Activated naive CD8-positive, alpha-beta T cell treated with anti-CD3 and anti-CD28 coated beads, Interleukin-2, amount 50 U/mL, for 24 hours (primary cell): ENCODE measurements around the gene TST.
A peak's percentile ranks its signal among the peaks of the same experiment; 100 is the strongest.

Experiments
- ATAC-seq: fragments of 150-1000 bp; cut with Tn5 transposase; one replicate; pipeline ENCODE4 v1.10.0; 2021
- DNase-seq: peaks from one replicate; pipeline ENCODE4 v3.0.0; 2021
- H3K27ac Mint-ChIP-seq: one replicate; pipeline ENCODE4 v1.8.0; 2021; ENCODE audit warnings: mild to moderate bottlenecking, mixed read lengths
- H3K27me3 Mint-ChIP-seq: one replicate; pipeline ENCODE4 v1.8.0; 2021; ENCODE audit warnings: mixed read lengths
- H3K36me3 Mint-ChIP-seq: one replicate; pipeline ENCODE4 v1.8.0; 2021; ENCODE audit warnings: low read depth, mixed read lengths
- H3K4me1 Mint-ChIP-seq: one replicate; pipeline ENCODE4 v1.8.0; 2021; ENCODE audit warnings: mixed read lengths
- H3K4me3 Mint-ChIP-seq: one replicate; pipeline ENCODE4 v1.8.0; 2021; ENCODE audit warnings: mild to moderate bottlenecking, moderate library complexity, mixed read lengths
- H3K9me3 Mint-ChIP-seq: one replicate; pipeline ENCODE4 v1.8.0; 2021; ENCODE audit warnings: mixed read lengths

Gene TST

GRCh38 chr22:37058917-37059701, 39.9 kb upstream of the TST start:
- Mint-ChIP-seq H3K4me1 (peaks cover 24% of the 10 kb centered on the region), H3K36me3 (peaks cover 5% of the 10 kb centered on the region), H3K27ac (no peak overlapping the region), H3K27me3 (no peaks in the 10 kb centered on the region), H3K9me3 (no peaks in the 10 kb centered on the region), H3K4me3 (no peak overlapping the region)
- ATAC-seq (no peak), DNase-seq (no peak)

DNA sequence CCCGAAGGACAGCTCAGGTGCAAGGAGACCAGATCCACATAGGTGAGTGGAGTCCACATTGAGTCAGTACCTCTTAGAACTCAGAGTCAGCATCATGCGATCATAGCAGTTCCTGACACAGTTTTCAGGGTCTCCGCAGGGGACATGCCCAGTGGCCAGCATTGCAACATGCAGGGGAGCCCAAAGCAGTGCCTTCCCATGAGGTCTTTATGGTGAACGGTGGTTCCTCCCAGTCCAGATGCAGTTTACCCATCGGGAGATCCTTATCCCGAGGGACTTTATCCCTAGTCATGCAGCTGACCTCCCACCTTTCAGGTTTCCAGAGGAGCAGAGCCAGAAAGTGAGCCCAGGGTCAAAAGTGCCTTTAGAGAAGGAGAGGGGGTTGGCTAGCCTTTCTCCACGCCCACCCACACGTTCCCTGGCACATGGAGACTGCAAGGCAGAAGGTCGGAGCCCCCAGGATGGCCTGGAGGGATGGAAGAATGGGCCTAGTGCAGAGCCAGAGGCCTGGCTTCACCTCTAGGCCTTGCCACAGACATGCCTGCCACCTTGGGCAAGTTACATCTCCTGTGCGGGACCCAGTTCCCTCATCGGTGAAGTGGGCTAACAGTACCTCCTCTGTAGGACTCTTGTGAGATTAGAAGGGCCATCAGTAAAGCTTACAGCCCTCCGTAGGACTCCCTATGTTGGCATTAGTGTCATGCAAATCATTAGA, 38.7 kb upstream of the TST start:
- peaks cover 24% of the 10 kb centered on the region for H3K4me1 Mint-ChIP-seq
- DNase-seq (no peak), ATAC-seq (no peak)
- no peaks in the 10 kb centered on the region for H3K9me3 Mint-ChIP-seq
- peaks cover 5% of the 10 kb centered on the region for H3K36me3 Mint-ChIP-seq
- H3K27ac Mint-ChIP-seq, result no peak overlapping the region
- H3K27me3 Mint-ChIP-seq, result no peaks in the 10 kb centered on the region
- no peak overlapping the region for H3K4me3 Mint-ChIP-seq

GRCh38 chr22:37057226-37057625, 38.0 kb upstream of the TST start:
- Mint-ChIP-seq H3K36me3 (peaks cover 5% of the 10 kb centered on the region), H3K4me3 (no peak overlapping the region), H3K4me1 (peaks cover 29% of the 10 kb centered on the region), H3K27ac (no peak overlapping the region), H3K9me3 (no peaks in the 10 kb centered on the region), H3K27me3 (no peaks in the 10 kb centered on the region)
- no peak for ATAC-seq
- DNase-seq, result no peak

GRCh38 chr22:37056246-37056645, 37.0 kb upstream of the TST start:
- Mint-ChIP-seq H3K4me3 (no peak overlapping the region), H3K4me1 (peaks cover 22% of the 10 kb centered on the region), H3K27me3 (no peaks in the 10 kb centered on the region), H3K9me3 (no peaks in the 10 kb centered on the region), H3K36me3 (peaks cover 5% of the 10 kb centered on the region), H3K27ac (no peak overlapping the region)
- ATAC-seq, result no peak
- DNase-seq, result no peak

GRCh38 chr22:37054600-37055365, 35.5 kb upstream of the TST start:
- ATAC-seq (no peak), DNase-seq (no peak)
- H3K27me3 Mint-ChIP-seq, result no peaks in the 10 kb centered on the region
- no peaks in the 10 kb centered on the region for H3K9me3 Mint-ChIP-seq
- peaks cover 9% of the 10 kb centered on the region for H3K4me1 Mint-ChIP-seq
- peaks cover 5% of the 10 kb centered on the region for H3K36me3 Mint-ChIP-seq
- no peak overlapping the region for H3K4me3 Mint-ChIP-seq
- no peak overlapping the region for H3K27ac Mint-ChIP-seq

GRCh38 chr22:37054056-37054395, 34.8 kb upstream of the TST start:
- no peak overlapping the region for H3K4me3 Mint-ChIP-seq
- H3K27ac Mint-ChIP-seq, result no peak overlapping the region
- no peaks in the 10 kb centered on the region for H3K27me3 Mint-ChIP-seq
- no peak for DNase-seq
- peaks cover 5% of the 10 kb centered on the region for H3K36me3 Mint-ChIP-seq
- no peaks in the 10 kb centered on the region for H3K9me3 Mint-ChIP-seq
- peaks cover 7% of the 10 kb centered on the region for H3K4me1 Mint-ChIP-seq
- no peak for ATAC-seq

- no peak overlapping the region for H3K4me3 Mint-ChIP-seq
- H3K4me1 Mint-ChIP-seq, result peaks cover 7% of the 10 kb centered on the region
- DNase-seq, result no peak
- H3K9me3 Mint-ChIP-seq, result no peaks in the 10 kb centered on the region
- ATAC-seq, result no peak
- H3K36me3 Mint-ChIP-seq, result peaks cover 5% of the 10 kb centered on the region
- no peak overlapping the region for H3K27ac Mint-ChIP-seq
- H3K27me3 Mint-ChIP-seq, result no peaks in the 10 kb centered on the region
Observed at GRCh38 chr22:37053310-37054055, 34.2 kb upstream of the TST start.

GRCh38 chr22:37052386-37053309, 33.4 kb upstream of the TST start:
- H3K27me3 Mint-ChIP-seq, result no peaks in the 10 kb centered on the region
- H3K9me3 Mint-ChIP-seq, result no peaks in the 10 kb centered on the region
- ATAC-seq, result no peak
- H3K4me3 Mint-ChIP-seq, result peak overlapping the region; percentile 78
- H3K36me3 Mint-ChIP-seq, result peaks cover 5% of the 10 kb centered on the region
- peak overlapping the region; percentile 68 for H3K27ac Mint-ChIP-seq
- peaks cover 7% of the 10 kb centered on the region for H3K4me1 Mint-ChIP-seq
- no peak for DNase-seq

GRCh38 chr22:37051391-37052385, 32.4 kb upstream of the TST start, which contains the start of gene KCTD17:
Gene KCTD17, plus strand, starts transcription at chr22:37051742. Its CDS starts 19 bp downstream, at chr22:37051761.
- H3K4me1 Mint-ChIP-seq, result peaks cover 7% of the 10 kb centered on the region
- ATAC-seq, result peak; percentile 97
- no peaks in the 10 kb centered on the region for H3K27me3 Mint-ChIP-seq
- no peaks in the 10 kb centered on the region for H3K36me3 Mint-ChIP-seq
- DNase-seq, result peak; percentile 82
- no peaks in the 10 kb centered on the region for H3K9me3 Mint-ChIP-seq
- H3K27ac Mint-ChIP-seq, result peak within 1 kb of the TSS; percentile 68
- H3K4me3 Mint-ChIP-seq, result peak within 1 kb of the TSS; percentile 78

- H3K27ac Mint-ChIP-seq, result no peak overlapping the region
- no peaks in the 10 kb centered on the region for H3K36me3 Mint-ChIP-seq
- no peaks in the 10 kb centered on the region for H3K9me3 Mint-ChIP-seq
- ATAC-seq, result no peak
- peaks cover 9% of the 10 kb centered on the region for H3K4me1 Mint-ChIP-seq
- H3K27me3 Mint-ChIP-seq, result no peaks in the 10 kb centered on the region
- H3K4me3 Mint-ChIP-seq, result peak overlapping the region; percentile 64
- DNase-seq, result no peak
Observed at GRCh38 chr22:37050913-37051312, 31.7 kb upstream of the TST start.

- Mint-ChIP-seq H3K36me3 (no peaks in the 10 kb centered on the region), H3K4me3 (no peak overlapping the region), H3K27ac (no peak overlapping the region), H3K9me3 (no peaks in the 10 kb centered on the region), H3K4me1 (peaks cover 24% of the 10 kb centered on the region), H3K27me3 (peaks cover 4% of the 10 kb centered on the region)
- DNase-seq (no peak), ATAC-seq (no peak)
Observed at GRCh38 chr22:37049224-37049623, 30.0 kb upstream of the TST start.

DNA sequence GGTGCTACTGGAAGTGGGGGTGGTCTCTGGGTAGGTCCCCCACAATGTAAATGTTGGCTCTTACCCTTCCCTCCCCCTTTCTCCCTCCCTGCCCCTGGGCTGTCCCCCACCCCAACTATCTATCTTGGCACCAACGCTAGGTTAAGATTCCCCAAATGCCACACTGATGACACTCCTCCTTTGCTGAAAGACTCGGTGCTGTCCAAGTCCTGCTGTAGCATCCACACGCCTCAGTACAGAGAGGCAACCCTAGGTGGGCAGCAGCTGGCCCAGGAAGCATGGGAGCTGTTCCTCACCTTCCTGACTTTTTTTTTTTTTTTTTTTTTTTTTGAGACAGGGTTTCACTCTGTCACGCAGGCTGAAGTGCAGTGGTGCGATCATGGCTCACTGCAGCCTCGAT, 28.9 kb upstream of the TST start:
- DNase-seq, result no peak
- peaks cover 4% of the 10 kb centered on the region for H3K27me3 Mint-ChIP-seq
- ATAC-seq, result no peak
- H3K27ac Mint-ChIP-seq, result no peak overlapping the region
- no peaks in the 10 kb centered on the region for H3K9me3 Mint-ChIP-seq
- H3K4me1 Mint-ChIP-seq, result peaks cover 24% of the 10 kb centered on the region
- no peak overlapping the region for H3K4me3 Mint-ChIP-seq
- H3K36me3 Mint-ChIP-seq, result no peaks in the 10 kb centered on the region
